GM12892 (cell line): Measurements from ENCODE around the gene FAM187B.

ENCODE experiments used
- DNase-seq: peaks from one replicate; pipeline ENCODE4 v3.0.0; 2011; ENCODE audit not compliant: insufficient read length
- FAIRE-seq: peaks from 2 replicates; lab custom pipeline; 2011; peaks lifted over from hg19 to GRCh38; lab: Jason Lieb, UNC
- POLR2A ChIP-seq: IDR thresholded peaks from 2 replicates; pipeline ENCODE4 v1.6.1; 2011; ENCODE audit warnings: low read depth, low read length, control low read depth
- POLR2AphosphoS5 ChIP-seq: IDR thresholded peaks from 2 replicates; pipeline ENCODE4 v1.6.1; 2011; ENCODE audit warnings: low read depth, low read length, control low read depth
- TAF1 ChIP-seq: IDR thresholded peaks from 2 replicates; pipeline ENCODE4 v1.6.1; 2011; ENCODE audit warnings: low read depth, mild to moderate bottlenecking, control low read depth, low read length, borderline replicate concordance

FAM187B gene

DNA sequence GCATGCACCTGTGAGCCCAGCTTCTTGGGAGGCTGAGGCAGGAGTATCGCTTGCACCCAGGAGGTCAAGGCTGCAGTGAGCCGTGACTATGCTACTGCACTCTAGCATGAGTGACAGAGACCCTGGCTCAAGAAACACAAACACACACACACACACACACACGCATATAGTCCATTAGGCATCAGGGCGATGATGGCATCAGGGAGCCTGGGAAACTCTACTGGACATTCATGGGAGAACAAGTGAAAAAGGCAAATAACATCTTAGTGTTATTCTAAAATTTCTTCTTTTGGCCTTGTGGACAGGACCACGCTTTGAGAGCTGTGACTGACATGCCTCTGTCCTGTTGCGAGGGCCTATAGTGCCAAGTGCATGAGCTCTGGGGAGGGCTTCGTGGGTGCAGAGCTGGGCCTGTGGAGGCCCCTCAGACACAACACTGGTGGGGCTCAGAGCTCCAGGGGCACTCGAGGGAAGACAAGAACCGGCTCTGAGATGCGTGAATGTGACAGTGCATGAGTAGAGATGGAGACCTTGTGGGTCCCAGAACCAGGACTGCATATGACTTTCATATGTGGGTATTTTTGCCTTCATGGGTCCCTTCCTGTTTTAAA, 32.3 kb upstream of the FAM187B start:
- FAIRE-seq (no peak), DNase-seq (no peak)
- TF ChIP-seq POLR2A (no peak), TAF1 (no peak), POLR2AphosphoS5 (no peak)

DNA sequence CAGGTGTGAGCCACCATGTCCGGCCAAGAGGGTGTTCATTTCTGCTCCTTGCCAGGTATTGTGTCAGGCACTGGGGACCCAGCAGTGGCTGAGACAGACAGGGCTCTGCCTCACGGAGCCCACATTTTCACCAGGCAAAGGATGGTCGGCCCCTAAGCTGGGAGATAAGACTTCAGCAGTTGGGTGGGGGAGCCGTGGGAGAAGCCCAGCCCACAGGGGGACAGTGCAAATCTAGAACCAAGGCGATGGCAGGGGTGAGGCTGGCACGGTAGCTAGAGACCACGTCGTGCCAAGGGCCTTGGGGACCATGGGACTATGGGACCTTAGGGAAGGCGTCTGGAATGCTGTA, 28.5 kb upstream of the FAM187B start:
- no peak for FAIRE-seq
- TF ChIP-seq TAF1 (no peak), POLR2A (no peak), POLR2AphosphoS5 (no peak)
- no peak for DNase-seq

GRCh38 chr19:35256566-35256965, 28.0 kb upstream of the FAM187B start:
- no peak for FAIRE-seq
- no peak for TF ChIP-seq POLR2A
- TF ChIP-seq TAF1, result no peak
- no peak for TF ChIP-seq POLR2AphosphoS5
- no peak for DNase-seq

DNA sequence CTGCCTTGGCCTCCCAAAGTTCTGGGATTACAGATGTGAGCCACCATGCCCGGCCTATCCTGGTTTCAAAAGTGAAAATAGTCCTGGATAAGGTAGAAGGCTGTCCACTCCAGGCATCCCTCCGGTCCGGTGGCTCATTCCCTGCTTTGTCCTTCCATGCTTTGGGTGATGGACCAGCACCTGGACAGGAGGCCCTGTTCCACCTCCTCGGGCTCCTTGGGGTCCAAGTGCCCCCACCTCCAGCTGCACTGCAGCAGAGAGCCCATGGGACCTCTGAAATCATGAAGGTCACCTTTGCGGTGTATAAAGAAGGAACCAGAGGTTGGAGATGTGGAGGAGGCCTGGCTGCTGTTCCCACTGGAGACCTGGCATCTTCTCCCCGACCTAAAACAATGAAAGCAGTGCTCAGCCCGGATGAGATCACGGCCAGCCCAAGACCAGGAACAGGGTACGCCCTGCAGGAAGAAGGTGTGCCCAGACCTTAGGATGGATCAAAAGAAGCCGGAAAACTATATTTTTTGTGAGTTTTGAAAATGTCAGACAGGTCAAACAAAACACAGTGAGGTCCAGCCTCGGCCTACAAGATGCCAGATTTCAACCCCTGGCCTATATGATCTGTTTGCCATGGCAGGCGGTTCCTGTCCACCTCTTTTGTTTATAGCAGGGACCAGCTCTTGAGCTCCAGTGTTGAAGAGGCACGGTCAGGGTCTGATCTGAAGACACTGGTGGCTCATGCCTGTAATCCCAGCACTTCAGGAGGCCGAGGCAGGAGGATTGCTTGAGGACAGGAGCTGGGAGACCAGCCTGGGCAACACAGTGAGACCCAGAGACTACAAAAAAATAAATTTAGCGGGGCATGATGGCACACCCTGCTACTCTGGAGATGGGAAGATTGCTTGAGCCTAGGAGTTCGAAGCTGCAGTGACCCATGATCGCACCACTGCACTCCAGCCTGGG, 26.1 kb upstream of the FAM187B start:
- FAIRE-seq (no peak), DNase-seq (no peak)
- TF ChIP-seq TAF1 (no peak), POLR2AphosphoS5 (no peak), POLR2A (no peak)

- no peak for FAIRE-seq
- no peak for DNase-seq
- no peak for TF ChIP-seq POLR2A
- no peak for TF ChIP-seq POLR2AphosphoS5
- TF ChIP-seq TAF1, result no peak
These were observed 25.1 kb upstream of the FAM187B start for GRCh38 chr19:35253316-35254286.

GRCh38 chr19:35251456-35251855, 22.9 kb upstream of the FAM187B start:
- TF ChIP-seq POLR2AphosphoS5 (no peak), TAF1 (no peak), POLR2A (no peak)
- FAIRE-seq, result no peak
- no peak for DNase-seq

- TF ChIP-seq POLR2AphosphoS5 (no peak), POLR2A (no peak)
- no peak for DNase-seq
- no peak for FAIRE-seq
These were observed 21.5 kb upstream of the FAM187B start for GRCh38 chr19:35249848-35250711.

GRCh38 chr19:35249146-35249847, 20.8 kb upstream of the FAM187B start:
- FAIRE-seq (peak; percentile 67), DNase-seq (no peak)

GRCh38 chr19:35248310-35249145, 20.0 kb upstream of the FAM187B start, which contains the start of gene LSR:
Gene LSR (plus strand): TSS chr19:35249002. CDS start chr19:35249023, 21 bp downstream.
- TF ChIP-seq POLR2AphosphoS5, result peak; percentile 88
- TF ChIP-seq TAF1, result peak; percentile 73
- TF ChIP-seq POLR2A, result peak; percentile 95
- FAIRE-seq (peak; percentile 93), DNase-seq (peak; percentile 97)

More at GRCh38 chr19:35249146-35249847, 20.8 kb upstream of the FAM187B start:
- no peak for TF ChIP-seq POLR2AphosphoS5
